Glutamatergic neuron (in vitro differentiated cells): ENCODE measurements around the gene CCL13. TPM values are rescaled to one million over a fixed set of nuclear protein-coding genes. Genes with fewer than 3 reads are reported as not detected.

Experiments used
- DNase-seq: peaks from one replicate; pipeline ENCODE4 v3.0.0; 2022
- H3K27ac Mint-ChIP-seq: one replicate; pipeline ENCODE4 v1.8.0; 2020; ENCODE audit warnings: mild to moderate bottlenecking, mixed read lengths, inconsistent platforms; ENCODE audit not compliant: unreplicated experiment
- H3K27me3 Mint-ChIP-seq: one replicate; pipeline ENCODE4 v1.8.0; 2020; ENCODE audit warnings: mild to moderate bottlenecking, moderate library complexity, mixed read lengths, inconsistent platforms; ENCODE audit not compliant: unreplicated experiment
- H3K36me3 Mint-ChIP-seq: one replicate; pipeline ENCODE4 v1.8.0; 2020; ENCODE audit warnings: mild to moderate bottlenecking, mixed read lengths, inconsistent platforms; ENCODE audit not compliant: unreplicated experiment
- H3K4me1 Mint-ChIP-seq: one replicate; pipeline ENCODE4 v1.8.0; 2020; ENCODE audit warnings: mild to moderate bottlenecking, low read depth, mixed read lengths, inconsistent platforms; ENCODE audit not compliant: unreplicated experiment
- H3K4me3 Mint-ChIP-seq: one replicate; pipeline ENCODE4 v1.8.0; 2020; ENCODE audit warnings: mild to moderate bottlenecking, mixed read lengths, inconsistent platforms; ENCODE audit not compliant: unreplicated experiment
- H3K9me3 Mint-ChIP-seq: one replicate; pipeline ENCODE4 v1.8.0; 2020; ENCODE audit warnings: mild to moderate bottlenecking, moderate library complexity, mixed read lengths, inconsistent platforms; ENCODE audit not compliant: unreplicated experiment
- total RNA-seq: library from RNA; stranded (reverse); fragmentation: NEBNext Ultra II Directional; extraction: Animal tissue kit (Norgen Biotek cat#: 25700); gene quantifications from one replicate; pipeline ENCODE4 v1.2.1, GENCODE V29; 2021; ENCODE audit not compliant: unreplicated experiment
- TF ChIP-seq, protein P1 (sequence below): fragments of 200-600 bp; sonication (generic); IDR thresholded peaks from one replicate; pipeline ENCODE4 v1.5.0; 2021; ENCODE audit not compliant: partially characterized antibody, unreplicated experiment

The CCL13 gene
- total RNA-seq, 1 donor from 2014 or later = not detected

- peaks cover 7% of the 10 kb centered on the region for H3K36me3 Mint-ChIP-seq
- H3K27me3 Mint-ChIP-seq = peaks cover 2% of the 10 kb centered on the region
- H3K4me3 Mint-ChIP-seq = no peak overlapping the region
- no peak overlapping the region for H3K27ac Mint-ChIP-seq
- DNase-seq = no peak
- TF ChIP-seq, protein P1, sequence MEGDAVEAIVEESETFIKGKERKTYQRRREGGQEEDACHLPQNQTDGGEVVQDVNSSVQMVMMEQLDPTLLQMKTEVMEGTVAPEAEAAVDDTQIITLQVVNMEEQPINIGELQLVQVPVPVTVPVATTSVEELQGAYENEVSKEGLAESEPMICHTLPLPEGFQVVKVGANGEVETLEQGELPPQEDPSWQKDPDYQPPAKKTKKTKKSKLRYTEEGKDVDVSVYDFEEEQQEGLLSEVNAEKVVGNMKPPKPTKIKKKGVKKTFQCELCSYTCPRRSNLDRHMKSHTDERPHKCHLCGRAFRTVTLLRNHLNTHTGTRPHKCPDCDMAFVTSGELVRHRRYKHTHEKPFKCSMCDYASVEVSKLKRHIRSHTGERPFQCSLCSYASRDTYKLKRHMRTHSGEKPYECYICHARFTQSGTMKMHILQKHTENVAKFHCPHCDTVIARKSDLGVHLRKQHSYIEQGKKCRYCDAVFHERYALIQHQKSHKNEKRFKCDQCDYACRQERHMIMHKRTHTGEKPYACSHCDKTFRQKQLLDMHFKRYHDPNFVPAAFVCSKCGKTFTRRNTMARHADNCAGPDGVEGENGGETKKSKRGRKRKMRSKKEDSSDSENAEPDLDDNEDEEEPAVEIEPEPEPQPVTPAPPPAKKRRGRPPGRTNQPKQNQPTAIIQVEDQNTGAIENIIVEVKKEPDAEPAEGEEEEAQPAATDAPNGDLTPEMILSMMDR = no peak
- no peaks in the 10 kb centered on the region for H3K4me1 Mint-ChIP-seq
- peaks cover 4% of the 10 kb centered on the region for H3K9me3 Mint-ChIP-seq
Observed at GRCh38 chr17:34351096-34351495, 5.2 kb upstream of the CCL13 start.

DNA sequence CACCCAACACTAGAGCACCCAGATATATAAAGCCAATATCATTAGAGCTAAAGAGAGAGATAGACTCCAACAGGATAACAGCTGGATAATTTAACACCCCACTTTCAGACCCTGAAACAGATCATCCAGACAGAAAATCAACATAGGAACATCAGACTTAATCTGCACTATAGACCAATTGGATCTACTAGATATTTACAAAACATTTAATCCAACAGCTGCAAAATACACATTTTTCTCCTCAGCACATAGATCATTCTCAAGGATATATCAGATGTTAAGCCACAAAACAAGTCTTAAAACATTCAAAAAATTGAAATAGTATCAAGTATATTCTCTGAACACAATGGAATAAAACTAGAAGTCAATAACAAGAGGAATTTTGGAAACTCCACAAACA, 4.1 kb upstream of the CCL13 start:
- no peak overlapping the region for H3K27ac Mint-ChIP-seq
- H3K4me1 Mint-ChIP-seq = no peaks in the 10 kb centered on the region
- TF ChIP-seq, protein P1 = no peak
- no peak for DNase-seq
- peaks cover 4% of the 10 kb centered on the region for H3K27me3 Mint-ChIP-seq
- H3K9me3 Mint-ChIP-seq = peaks cover 4% of the 10 kb centered on the region
- H3K4me3 Mint-ChIP-seq = no peak overlapping the region
- H3K36me3 Mint-ChIP-seq = peaks cover 7% of the 10 kb centered on the region

- DNase-seq = no peak
- TF ChIP-seq, protein P1 = no peak
- Mint-ChIP-seq H3K27ac (no peak overlapping the region), H3K4me3 (no peak overlapping the region), H3K4me1 (no peaks in the 10 kb centered on the region), H3K27me3 (peaks cover 6% of the 10 kb centered on the region), H3K36me3 (peaks cover 7% of the 10 kb centered on the region), H3K9me3 (peaks cover 4% of the 10 kb centered on the region)
Observed at GRCh38 chr17:34354637-34355036, 1.6 kb upstream of the CCL13 start.

- H3K9me3 Mint-ChIP-seq = peaks cover 7% of the 10 kb centered on the region
- H3K4me3 Mint-ChIP-seq = no peak overlapping the region
- DNase-seq = no peak
- peaks cover 9% of the 10 kb centered on the region for H3K27me3 Mint-ChIP-seq
- peaks cover 7% of the 10 kb centered on the region for H3K36me3 Mint-ChIP-seq
- H3K4me1 Mint-ChIP-seq = peaks cover 9% of the 10 kb centered on the region
- TF ChIP-seq, protein P1 = no peak
- H3K27ac Mint-ChIP-seq = no peak overlapping the region
Observed at GRCh38 chr17:34357398-34357797, 1.1 kb downstream of the CCL13 start.

DNA sequence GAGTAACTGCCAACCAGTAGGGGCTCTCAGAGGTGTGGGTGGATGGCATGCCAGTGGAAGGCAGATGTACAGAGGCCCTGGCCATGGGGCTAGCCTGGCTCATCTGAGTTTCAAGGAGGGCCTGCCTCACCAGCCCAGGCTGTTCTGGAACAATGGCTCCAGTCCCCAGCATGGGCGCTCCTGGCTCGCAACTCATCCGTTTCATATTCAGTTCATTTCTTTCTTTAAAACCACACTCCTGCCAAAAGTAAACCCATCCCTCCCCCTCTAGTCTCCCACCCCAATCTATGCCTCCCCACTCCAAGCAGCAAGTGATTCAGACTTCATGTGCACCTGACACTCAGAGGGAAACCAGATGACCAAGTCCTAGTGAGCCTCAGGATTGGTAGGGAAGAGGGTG, 2.4 kb downstream of the CCL13 start:
- H3K36me3 Mint-ChIP-seq = peaks cover 4% of the 10 kb centered on the region
- peaks cover 7% of the 10 kb centered on the region for H3K27me3 Mint-ChIP-seq
- TF ChIP-seq, protein P1 = no peak
- no peak overlapping the region for H3K4me3 Mint-ChIP-seq
- peaks cover 10% of the 10 kb centered on the region for H3K4me1 Mint-ChIP-seq
- peaks cover 8% of the 10 kb centered on the region for H3K9me3 Mint-ChIP-seq
- no peak for DNase-seq
- no peak overlapping the region for H3K27ac Mint-ChIP-seq
